NCI-H2196 treated with DMSO at 0.1 percent for 48 hours (cell line): Measurements from ENCODE around the gene RPUSD2.
A peak's percentile ranks its signal among the peaks of the same experiment; 100 is the strongest.
"Not testable (repeated sequence)": the region's sequence is repeated elsewhere in the genome, so short reads cannot be mapped to it uniquely, and the experiment has no call there.

Source experiments
- DNase-seq: peaks from one replicate; lab custom pipeline; 2025; ENCODE audit not compliant: unreplicated experiment; lab: John Stamatoyannopoulos, UW

Gene RPUSD2

GRCh38 chr15:40564591-40565332 is 4.3 kb upstream of the RPUSD2 start, which contains the start of gene CCDC32:
Gene CCDC32 (minus strand): TSS chr15:40565042. CDS start chr15:40563015, 2,027 bp downstream.
- DNase-seq, result peak; percentile 86

DNA sequence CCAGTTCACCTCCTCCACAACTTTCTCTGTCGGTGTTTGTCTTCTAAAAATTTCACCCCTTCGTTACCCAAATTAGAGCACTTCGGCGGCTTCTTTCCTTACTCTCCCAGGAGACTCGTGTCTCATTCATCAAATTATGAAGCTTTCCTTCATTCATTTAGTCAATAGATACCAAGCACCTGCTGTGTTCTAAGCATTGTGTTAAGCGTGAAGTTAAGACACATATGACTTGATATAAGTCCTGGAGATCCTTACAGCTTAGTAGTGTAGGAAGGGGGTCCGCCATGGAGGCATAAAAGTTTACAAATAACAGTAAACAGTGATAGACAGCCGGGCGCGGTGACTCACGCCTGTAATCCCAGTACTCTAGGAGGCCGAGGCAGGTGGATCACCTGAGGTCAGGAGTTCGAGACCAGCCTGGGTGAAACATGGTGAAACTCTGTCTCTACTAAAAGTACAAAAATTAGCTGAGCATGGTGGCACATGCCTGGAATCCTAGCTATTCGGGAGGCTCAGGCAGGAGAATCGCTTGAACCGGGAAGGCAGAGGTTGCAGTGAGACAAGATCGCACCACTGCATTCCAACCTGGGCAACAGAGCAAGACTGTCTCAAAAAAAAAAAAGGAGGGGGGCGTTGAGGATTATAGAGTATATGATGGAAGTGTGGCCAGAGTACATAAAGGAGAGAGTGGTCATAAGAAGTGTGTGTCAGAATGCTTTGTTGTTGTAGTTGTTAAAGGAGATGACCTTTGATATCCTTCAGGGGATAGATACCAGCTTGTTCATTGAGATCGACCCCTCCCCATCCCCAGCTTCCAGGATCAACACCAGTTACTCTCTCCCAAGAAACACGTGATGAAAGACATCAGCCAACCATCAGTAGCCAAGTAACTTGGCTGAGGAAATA is 3.5 kb upstream of the RPUSD2 start:
- DNase-seq, result no peak

DNA sequence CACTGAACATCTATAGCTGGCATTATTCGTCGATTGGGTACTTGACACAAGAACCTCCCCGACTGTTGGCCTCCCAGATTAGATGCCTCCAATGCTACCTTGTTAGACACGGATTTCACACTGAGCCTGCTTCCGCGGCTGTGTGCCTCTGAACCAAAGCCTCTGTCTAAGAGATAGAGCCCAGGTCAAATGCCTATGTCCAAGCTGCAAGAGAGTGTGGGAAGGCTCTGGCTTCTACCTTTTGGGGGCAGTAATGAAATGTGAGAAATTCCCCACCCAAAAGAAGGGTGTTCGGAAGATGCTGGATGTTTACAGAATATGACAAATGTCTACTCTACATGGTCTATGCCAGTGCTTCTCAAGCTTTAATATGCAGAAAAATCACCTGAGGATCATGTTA is 2.0 kb upstream of the RPUSD2 start:
- DNase-seq, result no peak

- no peak for DNase-seq
Observed at GRCh38 chr15:40575113-40575512, 6.0 kb downstream of the RPUSD2 start.

GRCh38 chr15:40576914-40577313 is 7.8 kb downstream of the RPUSD2 start:
- DNase-seq, result not testable (repeated sequence)

DNA sequence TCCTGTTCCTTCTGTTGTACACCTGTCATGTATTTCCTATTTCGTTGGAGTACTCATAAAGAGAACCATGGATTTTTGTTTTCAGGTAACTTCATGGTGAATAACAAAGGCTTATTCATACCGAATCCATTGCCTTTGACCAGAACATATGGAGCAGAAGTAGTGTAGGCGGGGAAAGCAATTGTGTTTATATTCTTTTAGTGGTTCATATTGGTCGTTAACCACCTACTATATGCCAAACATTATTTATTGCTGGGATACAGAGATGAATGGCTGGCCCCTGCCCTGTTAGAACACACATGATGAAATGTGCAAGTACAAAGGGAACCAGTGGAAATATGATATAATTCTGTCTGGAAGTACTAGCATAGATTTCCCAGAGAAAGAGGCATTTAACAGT is 9.8 kb downstream of the RPUSD2 start:
- no peak for DNase-seq

DNA sequence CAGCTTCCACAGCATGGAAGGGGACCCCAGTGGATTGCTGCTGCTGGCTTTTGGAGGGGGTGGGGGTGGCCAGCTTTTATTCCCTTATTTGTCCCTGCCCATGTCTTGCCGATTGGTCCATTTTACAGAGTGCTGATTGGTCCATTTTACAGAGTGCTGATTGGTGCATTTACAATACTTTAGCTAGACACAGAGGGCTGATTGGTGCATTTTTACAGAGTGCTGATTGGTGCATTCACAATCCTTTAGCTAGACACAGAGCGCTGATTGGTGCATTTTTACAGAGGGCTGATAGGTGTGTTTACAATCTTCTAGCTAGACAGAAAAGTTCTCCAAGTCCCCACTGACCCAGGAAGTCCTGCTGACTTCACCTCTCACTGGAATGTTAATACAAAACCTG is 12.7 kb downstream of the RPUSD2 start:
- DNase-seq, result not testable (repeated sequence)

DNA sequence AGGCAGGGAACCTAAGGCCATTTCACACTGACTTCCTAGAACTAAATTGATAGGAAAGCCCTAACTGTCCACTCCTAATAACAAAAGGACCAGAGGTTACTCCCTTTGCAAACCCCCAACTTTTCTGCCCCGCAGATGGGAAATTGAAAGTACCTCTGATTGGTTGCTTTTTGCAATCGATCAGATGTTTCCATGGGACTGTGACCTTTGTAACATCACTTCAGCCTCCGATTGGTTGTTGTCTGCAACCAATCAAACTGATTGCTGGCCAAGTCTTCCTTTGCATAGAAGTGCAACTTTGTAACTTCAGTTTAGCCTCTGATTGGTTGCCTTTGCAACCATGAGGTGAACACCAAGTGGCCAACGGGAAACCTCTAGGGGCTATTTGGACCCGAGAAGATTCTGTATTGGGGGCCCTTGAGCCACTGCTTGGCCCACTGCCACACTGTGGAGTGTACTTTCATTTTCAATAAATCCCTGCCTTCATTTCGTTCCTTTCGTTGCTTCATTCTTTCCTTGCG is 13.7 kb downstream of the RPUSD2 start:
- DNase-seq, result no peak

GRCh38 chr15:40584191-40584590 is 15.1 kb downstream of the RPUSD2 start:
- DNase-seq, result no peak

DNA sequence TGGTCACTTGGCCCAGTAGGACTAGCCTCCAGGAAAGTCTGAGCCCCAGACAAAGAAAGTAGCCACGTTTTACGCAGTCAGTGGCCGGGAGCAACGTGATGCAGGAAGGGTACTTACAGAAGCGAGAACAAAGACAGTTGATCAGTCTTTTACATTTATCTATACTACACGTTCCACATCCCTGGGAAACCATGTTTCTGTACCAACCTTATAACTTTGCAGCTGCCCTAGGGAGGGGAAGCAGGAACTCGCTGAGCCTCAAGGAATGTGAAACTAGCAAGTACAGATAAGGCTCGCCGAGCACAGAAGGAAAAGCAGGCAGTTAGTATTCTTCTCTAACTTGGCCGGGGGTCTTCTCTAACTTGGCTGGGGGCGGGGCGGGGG is 21.6 kb downstream of the RPUSD2 start:
- no peak for DNase-seq

GRCh38 chr15:40591389-40591788 is 22.3 kb downstream of the RPUSD2 start:
- no peak for DNase-seq

GRCh38 chr15:40593165-40593564 is 24.1 kb downstream of the RPUSD2 start:
- DNase-seq, result no peak

DNA sequence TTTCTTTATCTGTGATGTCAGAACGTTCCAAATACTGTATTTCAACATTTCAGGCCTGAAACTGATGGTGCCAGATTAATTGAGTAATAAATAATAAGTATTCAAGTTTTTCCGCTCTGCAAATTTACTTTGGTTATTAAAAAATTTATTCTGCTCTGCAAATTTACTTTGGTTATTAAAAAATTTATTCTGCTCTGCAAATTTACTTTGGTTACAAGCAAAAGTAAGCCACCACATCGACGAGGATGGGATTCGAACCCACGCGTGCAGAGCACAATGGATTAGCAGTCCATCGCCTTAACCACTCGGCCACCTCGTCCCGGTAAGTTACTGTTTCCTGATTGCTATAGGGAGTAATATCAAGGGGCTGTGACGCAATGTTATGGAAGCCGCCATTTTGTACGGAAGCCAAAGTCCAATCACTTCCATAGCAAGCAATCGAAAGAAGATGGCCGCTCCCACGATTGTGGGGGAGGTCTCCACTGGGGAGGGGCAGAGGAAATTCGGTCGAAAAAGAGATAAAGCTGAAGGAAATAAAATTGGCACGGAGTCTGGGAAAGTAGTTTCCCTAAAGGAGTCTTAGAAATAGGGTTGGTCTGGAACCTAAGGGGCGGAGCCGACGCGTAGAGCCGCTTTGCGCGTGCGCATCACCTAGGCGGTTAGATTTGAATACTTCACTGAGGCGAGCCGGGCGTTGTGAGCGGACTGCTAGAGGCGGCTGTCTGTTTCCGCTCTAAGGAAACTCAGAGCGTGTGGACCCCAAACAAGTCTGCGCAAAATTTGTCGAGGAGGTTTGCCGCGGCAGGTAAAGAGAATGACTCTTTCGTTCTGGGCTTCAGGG is 24.7 kb downstream of the RPUSD2 start, which contains the start of gene KNL1:
Gene KNL1, plus strand, starts transcription at position 662 of the 841 bp plus-strand sequence. CDS start 8,683 bp downstream, outside the sequence.
- peak; percentile 44 for DNase-seq

- DNase-seq, result peak; percentile 18
Observed at GRCh38 chr15:40594429-40594836, 25.3 kb downstream of the RPUSD2 start.

DNA sequence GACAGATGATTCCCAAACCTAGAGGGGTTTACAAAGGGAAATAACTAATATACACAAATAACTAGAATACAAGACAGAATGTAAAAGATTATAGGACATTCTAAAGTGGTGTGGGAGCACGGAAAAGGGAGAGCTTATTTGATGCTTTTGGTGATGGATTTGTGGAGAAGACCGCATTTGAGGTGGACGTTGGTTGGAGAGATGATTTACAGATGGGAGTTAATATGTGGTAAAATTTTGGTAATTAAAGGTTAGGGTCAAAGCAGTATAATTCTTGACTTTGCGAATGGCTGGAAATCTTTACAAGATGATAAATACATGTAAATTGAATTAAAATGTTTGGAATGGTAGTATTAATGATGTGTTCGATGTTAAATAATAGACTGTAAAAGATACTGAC is 26.1 kb downstream of the RPUSD2 start:
- no peak for DNase-seq

- no peak for DNase-seq
Observed at GRCh38 chr15:40595773-40596172, 26.7 kb downstream of the RPUSD2 start.

- no peak for DNase-seq
Observed at GRCh38 chr15:40597024-40597423, 27.9 kb downstream of the RPUSD2 start.

GRCh38 chr15:40598126-40598525 is 29.0 kb downstream of the RPUSD2 start:
- no peak for DNase-seq

DNA sequence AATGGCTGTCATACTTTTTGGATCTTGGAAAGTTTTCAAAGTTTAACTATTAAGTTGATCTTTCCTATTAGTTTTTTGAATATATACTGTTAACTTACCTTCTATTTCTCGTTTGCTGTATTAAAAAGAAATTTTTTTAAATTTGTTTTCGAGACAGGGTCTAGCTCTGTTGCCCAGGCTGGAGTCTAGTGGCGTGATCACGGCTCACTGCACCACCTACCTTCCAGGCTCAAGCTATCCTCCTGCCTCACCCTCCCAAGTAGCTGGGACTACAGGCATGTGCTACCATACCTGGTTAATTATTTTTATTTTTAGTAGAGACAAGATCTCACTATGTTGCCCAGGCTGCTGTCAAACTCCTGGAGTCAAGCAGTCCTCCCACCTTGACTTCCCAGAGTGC is 29.6 kb downstream of the RPUSD2 start:
- DNase-seq, result no peak

- DNase-seq, result no peak
Observed at GRCh38 chr15:40600956-40601355, 31.9 kb downstream of the RPUSD2 start.

GRCh38 chr15:40603935-40604334 is 34.8 kb downstream of the RPUSD2 start:
- no peak for DNase-seq
